ENCODE data around the gene SLC5A9.

GRCh38 chr1:48206371-48206770 lies 16.1 kb upstream of the SLC5A9 start:
- TF ChIP-seq EP300 (IDR thresholded peaks at IDR 0.05; ENCODE audit: low read length) (no peak), ZNF395 (CRISPR knock-in tag; IDR thresholded peaks at IDR 0.05) (no peak), POLR2AphosphoS5 (IDR thresholded peaks at IDR 0.05; ENCODE audit: control insufficient read depth, insufficient read depth, low read depth, low read length) (no peak), TSC22D4 (tag; IDR thresholded peaks at IDR 0.05) (no peak), ZNF274 (IDR thresholded peaks at IDR 0.05; ENCODE audit: borderline replicate concordance, low read depth, low read length) (no peak), PHF21A (IDR thresholded peaks at IDR 0.05; ENCODE audit: borderline replicate concordance, low read depth) (no peak), SMAD2 (IDR thresholded peaks at IDR 0.05; ENCODE audit: low read depth, low read length) (no peak), CTBP1 (IDR thresholded peaks at IDR 0.05; ENCODE audit: borderline replicate concordance) (no peak), SMARCA4 (IDR thresholded peaks at IDR 0.05) (no peak), CTCF (IDR thresholded peaks at IDR 0.05 in 2 of 3, conservative IDR thresholded peaks at IDR 0.05 in 1 of 3; ENCODE audit: insufficient read depth in 2 of 3, low read depth in 1 of 3, low read length in 3 of 3) (no peak), CBFA2T2 (conservative IDR thresholded peaks at IDR 0.05) (no peak), ZNF830 (CRISPR knock-in tag; IDR thresholded peaks at IDR 0.05) (no peak)
